ENCODE measurements around the gene CAP2. TPM values are rescaled to one million over a fixed set of nuclear protein-coding genes. Genes with fewer than 3 reads are reported as not detected.

Gene CAP2, protein sequence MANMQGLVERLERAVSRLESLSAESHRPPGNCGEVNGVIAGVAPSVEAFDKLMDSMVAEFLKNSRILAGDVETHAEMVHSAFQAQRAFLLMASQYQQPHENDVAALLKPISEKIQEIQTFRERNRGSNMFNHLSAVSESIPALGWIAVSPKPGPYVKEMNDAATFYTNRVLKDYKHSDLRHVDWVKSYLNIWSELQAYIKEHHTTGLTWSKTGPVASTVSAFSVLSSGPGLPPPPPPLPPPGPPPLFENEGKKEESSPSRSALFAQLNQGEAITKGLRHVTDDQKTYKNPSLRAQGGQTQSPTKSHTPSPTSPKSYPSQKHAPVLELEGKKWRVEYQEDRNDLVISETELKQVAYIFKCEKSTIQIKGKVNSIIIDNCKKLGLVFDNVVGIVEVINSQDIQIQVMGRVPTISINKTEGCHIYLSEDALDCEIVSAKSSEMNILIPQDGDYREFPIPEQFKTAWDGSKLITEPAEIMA
- 13.1 TPM for polyA plus RNA-seq (ENCODE audit: insufficient read length)
- long read RNA-seq, donor 1, partial matches to known transcripts: 0 of 2 reads
- long read RNA-seq, donor 1, other reads (novel, unspliced or antisense): 0 of 2 reads
- long read RNA-seq, donor 2, partial matches to known transcripts: 0 of 1 reads
- long read RNA-seq, donor 2, other reads (novel, unspliced or antisense): 0 of 1 reads
- long read RNA-seq, donor 3, partial matches to known transcripts: 0 of 3 reads
- long read RNA-seq, donor 3, other reads (novel, unspliced or antisense): 0 of 3 reads
- long read RNA-seq, donor 4: 0 reads
- long read RNA-seq, donor 5, partial matches to known transcripts: 0 of 2 reads
- long read RNA-seq, donor 5, other reads (novel, unspliced or antisense): 0 of 2 reads
- long read RNA-seq, donor 6, partial matches to known transcripts: 0 of 6 reads
- long read RNA-seq, donor 6, other reads (novel, unspliced or antisense): 0 of 6 reads
- long read RNA-seq, donor 7, partial matches to known transcripts: 6 of 6 reads
- long read RNA-seq, donor 7, other reads (novel, unspliced or antisense): 0 of 6 reads
- long read RNA-seq, donor 8: 0 reads

DNA sequence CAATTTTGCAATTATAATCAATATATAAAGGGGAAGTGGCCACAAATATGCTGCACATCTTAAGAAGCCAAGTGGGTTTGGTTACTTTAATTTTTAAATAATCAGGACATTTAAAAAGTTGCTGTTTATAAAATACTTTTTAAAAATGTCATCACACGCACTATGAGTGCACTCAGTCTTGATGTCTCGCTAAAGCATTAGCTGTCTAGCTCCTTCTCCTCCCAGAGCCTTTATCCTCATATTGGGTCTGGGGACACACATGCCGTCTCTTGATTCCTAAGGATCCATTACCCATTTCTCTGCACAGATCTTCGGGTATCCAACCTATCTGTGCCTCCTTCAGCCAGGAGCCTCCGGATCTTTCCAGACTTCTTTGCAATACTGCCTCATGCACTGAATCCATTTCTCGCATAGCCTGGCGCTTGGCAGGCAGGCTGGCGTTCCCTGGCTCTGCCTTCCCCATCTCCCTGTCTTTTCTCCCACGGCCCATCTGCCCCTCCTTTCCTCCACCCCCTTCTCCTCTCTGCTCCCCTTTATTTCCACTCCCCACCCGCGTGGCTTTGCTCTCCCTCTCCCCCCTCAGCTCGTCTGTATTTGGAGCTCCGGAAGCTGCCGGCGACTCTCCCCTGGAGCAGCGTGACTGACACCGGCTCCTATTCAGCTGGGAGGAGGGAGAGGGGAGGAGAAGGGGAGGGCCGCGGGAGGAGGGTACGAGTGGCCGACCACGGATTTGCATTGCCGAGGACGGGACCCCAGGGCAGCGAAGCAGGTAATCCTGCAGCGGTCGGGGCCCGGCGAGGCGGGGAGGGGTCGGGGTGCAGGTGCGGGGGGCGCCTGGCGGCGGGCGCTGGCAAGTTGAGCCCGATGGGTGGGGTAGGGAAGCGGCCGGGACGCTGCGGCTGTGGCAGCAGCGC lies at the start of gene CAP2:
TSS of gene CAP2 (plus strand) at position 618 of the 914 bp plus-strand sequence. CDS start 27,961 bp downstream, outside the sequence.
- DNase-seq: peak; percentile 73

DNA sequence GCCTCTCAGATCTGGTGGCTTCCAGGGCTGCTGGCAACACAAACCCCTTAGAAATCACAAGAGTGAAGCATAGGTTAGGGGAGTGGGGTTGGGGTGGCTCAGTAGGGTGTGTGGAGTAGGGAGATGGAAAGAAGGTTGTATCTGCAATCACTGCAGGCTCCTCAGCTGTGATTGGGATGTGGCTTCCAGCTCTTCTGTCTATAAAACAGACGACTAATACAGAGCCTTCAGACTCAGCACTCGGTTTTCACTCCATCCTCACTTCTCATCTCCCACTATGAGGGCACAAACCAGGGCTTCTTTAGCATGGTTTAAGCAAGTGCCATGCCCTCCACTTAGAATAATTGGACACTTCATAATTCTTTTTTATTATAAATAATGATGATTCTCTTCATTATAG lies 46.4 kb upstream of the CAP2 start:
- DNase-seq: no peak

DNA sequence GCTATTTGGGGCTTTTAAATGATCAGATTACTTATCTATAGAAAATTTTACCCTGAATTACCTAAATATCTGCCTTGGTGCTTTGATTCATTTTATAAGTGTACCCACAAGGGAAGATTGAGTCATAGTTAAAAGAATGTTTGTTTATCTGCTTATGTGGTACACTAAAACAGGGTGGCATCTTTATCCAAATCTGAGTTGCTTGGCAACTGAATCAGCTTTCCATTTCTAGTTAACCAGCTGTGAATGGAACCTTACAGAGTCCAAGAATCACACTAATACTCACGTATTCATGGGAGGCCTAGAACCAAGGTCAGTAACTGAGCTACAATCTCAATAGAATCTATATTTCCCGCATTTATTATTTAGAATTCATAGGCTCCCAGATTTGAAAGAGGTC lies 44.0 kb upstream of the CAP2 start:
- DNase-seq: no peak

DNA sequence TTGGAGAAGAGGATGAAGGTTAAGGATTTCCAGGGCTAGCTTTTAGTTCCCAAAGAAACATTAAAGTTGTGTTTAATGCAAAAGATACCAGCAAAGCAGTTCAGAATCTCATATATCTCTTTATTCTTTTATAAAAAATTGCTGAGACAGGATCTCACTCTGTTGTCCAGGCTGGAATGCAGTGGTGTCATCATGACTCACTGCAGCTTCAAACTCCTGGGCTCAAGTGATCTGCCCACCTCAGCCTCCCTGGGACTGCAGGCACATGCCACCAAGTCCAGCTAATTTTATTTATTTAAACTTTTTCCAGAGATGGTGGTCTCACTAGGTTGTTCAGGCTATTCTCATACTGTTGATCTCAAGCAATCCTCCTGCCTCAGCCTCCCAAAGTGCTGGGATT lies 41.1 kb upstream of the CAP2 start:
- DNase-seq: no peak

DNA sequence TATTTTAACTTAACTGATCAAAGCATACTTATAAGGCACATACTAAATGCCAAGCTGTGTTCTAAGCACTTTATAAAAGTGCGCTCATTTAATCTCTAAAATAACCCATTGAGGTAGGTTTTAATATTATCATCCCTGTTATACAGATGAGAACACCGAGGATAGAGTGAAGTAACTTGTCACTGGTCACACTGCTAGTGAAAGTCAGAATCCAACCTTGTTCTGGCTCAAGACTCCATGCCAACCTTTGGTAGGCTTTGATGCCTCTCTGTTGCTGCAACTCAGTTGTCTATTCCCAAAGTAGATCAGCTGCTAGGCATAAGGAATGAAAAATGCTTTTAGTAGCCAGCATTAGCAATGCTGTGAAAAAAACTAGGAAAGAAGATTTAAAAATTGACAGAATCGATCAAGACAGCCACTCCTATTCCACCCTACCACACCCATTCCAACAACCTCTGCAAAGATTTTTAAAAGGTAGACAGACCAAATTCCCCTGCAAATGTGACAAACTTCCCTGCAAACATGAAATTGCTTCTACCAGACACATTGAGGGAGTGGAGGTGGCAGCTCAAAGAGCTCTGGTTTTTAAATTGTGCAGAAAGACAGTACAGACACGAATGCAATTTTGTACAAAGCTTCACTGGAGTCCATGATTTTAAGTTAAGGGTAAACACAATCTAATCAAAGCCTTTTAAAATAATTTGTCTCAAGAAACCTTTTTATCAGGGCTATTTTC lies 39.8 kb upstream of the CAP2 start:
- DNase-seq: no peak

DNA sequence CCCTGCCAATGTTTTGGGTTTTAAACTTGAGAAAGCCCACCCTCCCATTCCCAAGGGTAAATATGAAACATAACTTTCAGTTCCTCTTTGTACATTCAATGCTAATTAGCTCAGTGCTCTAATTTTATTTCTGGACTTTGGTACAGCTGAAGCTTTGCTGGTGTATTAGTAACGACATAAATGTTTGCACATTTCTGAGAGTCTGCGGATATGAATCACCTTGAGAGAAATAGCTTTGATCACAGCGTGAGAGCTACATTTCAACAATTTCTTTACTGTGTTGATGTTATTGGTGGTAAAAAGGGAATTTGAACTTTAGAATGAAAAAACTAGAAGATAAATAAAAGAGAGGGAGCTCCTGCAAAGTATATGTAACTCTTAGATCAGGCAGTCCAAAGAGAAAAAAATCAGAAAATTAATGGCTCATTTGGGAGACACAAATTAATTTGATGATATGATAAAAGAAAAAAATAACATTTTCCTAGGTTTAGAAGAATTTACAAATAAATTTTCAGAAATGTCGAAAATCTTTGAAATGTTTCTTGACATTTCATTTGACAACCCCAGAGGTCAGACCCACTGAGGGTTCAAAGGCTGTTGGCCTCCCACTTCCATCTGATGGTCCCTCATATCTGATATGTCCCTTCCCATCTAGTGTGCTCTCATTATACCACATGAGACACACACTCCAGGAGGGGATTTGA lies 38.5 kb upstream of the CAP2 start:
- no peak for DNase-seq

DNA sequence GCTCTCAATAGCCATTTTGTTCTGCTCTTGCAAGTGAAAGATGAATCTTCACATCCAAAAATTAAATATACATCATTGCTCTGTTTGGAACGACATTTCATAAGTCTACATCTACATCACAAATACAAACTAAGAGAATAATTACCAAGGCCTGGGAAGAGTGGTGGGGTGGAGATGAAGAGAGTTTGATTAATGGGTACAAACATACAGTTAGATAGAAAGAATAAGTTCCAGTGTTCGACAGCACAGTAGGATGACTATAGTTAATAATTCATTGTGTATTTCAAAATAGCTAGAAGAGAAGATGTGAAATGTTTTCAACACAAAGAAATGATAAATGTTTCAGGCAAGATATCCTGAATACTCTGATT lies 38.0 kb upstream of the CAP2 start:
- DNase-seq: no peak

DNA sequence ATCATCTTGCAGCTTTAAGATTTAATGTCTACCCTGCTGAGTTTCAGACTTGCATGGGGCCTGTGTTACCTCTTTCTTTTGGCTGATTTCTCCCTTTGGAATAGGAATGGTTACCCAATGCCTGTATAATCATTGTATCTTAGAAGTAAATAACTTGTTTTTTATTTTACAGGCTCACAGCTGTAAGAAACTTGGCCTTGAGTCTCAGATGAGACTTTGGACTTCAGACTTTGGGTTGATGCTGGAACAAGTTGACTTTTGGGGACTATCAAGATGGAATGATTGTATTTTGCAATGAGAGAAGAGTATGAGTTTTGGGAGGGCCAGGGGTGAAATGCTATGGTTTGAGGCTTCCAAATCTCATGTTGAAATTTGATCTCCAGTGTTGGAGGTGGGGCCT lies 34.9 kb upstream of the CAP2 start:
- DNase-seq: no peak

DNA sequence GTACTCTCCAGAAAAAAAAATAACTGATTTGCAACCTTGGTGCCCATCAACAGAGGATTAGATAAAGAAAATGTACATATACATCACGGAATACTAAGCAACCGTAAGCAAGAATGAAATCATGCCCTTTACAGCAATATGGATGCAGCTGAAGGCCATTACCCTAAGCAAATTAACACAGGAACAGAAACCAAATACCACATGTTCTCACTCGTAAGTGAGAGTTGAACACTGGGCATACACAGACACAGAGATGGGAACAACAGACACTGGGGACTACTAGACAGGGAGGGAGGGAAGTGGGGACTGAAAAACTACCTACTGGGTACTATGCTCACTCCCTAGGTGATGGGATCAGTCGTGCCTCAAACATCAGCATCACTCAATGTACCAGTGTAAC lies 32.8 kb upstream of the CAP2 start:
- DNase-seq: no peak

DNA sequence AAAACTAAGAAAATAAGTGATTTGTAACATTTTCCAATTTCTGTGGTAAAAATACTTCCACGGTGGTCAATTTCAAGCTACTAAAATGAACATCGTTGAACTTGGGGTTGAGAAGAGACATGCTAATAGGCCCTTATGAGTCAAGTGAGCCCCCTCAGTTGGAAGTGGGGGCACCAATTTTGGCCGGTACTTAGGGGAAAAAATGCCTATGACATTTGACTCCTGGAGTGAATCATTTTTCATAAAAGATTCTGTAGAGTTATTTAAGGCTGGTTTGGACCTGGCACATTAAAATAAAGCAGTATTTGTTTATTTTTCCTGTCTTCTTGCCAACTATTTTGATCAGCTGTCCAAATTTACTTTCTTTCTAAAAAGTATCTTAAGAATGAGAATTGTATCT lies 32.4 kb upstream of the CAP2 start:
- no peak for DNase-seq

DNA sequence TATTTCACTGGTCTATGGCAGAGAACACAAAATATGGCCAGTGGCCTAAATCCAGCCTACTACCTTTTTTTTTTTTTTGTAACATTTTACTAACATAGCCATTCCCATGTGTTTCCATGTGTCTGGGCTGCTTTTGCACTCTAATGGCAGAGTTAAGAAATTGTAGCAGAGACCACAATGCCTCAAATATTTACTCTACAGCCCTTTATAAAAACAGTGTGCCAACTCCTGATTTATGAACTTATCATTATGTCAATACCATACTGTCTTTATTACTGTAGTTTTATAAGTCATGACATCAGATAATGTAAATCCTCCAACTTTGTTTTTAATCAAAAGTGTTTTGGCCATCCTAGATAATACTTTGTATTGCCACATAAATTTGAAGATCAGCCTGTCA lies 27.4 kb upstream of the CAP2 start:
- DNase-seq: no peak

DNA sequence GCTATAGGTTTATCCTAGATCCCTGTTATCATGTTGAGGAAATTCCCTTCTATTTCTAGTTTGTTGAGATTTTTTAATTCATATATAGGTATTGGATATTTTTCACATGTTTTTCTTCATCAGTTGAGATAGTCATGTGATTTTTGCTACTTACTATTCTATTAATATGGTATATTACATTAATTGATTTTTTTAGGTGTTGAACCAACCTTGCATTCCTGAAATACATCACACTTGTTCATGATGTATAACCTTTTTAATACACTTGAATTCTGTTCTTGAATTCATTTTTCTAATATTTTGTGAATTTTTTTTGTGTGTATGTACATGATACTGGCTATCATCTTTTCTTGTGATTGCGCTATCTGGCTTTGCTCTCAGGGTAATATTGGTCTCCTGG lies 25.5 kb upstream of the CAP2 start:
- DNase-seq: no peak

DNA sequence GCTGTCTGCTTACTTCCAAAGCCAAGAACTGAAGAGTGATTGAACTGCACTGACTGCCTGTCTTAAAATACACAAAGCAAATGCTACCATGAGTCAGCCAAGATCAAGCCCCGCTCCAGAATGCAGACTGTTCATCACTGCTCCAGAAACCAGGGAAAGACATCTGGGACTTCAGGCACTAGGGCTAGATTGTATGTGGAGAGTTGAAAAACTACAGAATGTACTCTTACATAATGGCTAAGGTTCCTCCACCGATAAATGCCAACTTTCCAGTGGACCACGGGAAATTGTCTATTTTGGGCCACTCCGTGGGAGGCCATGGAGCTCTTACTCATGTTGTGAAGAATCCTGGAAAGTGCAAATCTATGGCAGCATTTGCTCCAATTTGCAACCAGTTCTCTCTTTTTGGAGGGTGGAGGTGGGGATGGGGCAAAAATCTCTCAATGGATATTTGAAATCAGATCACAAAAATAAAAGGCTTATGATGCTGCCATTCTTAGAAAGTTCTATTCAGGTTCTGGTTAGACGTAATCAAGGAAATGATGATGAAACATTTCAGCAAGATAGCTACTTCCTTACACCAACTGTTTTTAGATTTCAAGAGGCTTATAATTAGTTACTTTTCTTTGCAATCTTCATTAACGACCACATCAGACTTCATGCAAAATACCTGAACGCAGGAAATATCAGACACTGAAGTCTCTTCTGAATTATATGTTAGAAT lies 11.8 kb upstream of the CAP2 start:
- no peak for DNase-seq

DNA sequence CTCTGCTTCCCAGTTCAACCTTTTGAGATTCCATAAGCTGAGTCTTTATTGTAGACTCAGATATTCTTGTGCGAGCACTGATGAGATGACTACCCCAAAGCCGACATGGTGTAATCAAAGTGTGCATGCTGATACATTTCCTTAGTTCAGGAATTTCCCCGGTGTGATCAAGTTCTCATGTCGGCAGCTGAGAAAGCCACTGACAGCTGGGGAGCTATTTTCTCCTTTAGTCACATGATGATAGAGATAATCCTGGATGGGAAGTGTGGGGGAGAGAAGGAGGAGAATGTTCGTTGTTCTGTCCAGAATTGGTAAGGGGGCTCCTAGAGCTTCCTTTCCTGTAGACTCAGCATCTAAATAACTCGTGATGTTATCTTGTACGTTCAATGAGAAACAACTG lies 7.7 kb upstream of the CAP2 start:
- no peak for DNase-seq

DNA sequence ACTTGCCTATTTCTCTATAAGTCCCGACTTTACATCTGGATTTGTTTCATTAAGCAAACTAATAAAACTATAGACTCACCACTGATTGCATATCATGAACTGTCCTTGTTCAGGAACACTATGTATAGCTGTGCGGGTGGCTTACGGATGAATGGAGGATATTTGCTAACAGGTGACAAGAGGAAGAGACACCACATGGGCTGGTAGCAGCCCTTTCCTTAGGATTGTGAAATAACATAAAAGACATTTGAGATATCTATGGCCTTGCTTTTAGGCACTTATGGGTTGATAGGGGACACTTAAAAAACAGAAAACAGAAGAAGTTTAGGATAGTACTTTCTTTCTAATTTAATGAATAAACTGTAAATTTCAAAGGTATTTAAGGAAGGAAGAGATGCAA lies 5.0 kb upstream of the CAP2 start:
- no peak for DNase-seq

DNA sequence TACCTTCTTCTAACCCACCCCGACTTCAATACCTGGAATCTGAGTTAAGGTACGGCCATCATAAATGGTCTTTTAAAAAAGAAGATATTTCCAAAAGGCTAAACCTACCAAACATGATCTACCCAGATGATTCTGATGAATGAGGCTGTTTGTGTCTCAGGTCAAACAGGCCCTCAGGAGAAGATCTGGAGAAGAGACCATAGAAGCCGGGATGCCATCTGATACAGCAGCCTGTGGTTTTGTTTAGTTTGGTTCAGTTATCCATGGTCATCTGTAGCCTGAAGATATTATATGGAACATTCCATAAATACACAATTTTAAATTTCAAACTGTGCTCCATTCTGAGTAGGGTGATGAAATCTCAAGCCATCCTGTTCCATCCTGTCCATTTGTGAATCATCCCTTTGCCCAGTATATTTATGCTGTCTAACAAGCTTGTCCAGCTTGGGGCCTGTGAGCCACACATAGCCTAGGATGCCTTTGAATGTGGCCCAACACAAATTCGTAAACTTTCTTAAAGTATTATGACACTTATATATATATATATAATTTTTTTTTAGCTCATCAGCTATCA lies 4.0 kb upstream of the CAP2 start:
- DNase-seq: no peak

DNA sequence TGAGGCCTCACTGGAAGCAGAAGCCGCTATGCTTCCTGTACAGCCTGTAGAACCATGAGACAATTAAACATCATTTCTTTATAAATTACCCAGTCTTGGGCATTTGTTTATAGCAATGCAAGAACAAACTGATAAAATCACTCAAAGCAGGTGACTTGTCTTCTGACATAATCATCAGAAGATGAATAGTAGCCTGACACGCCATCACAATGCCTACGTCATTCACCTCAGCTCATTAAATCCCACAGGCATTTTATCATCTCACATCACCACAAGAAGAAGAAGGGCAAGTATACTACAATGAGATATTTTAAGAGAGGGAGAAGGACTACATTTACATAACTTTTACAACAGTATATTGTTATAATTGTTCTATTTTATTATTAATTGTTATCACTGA lies 3.1 kb upstream of the CAP2 start:
- DNase-seq: no peak

DNA sequence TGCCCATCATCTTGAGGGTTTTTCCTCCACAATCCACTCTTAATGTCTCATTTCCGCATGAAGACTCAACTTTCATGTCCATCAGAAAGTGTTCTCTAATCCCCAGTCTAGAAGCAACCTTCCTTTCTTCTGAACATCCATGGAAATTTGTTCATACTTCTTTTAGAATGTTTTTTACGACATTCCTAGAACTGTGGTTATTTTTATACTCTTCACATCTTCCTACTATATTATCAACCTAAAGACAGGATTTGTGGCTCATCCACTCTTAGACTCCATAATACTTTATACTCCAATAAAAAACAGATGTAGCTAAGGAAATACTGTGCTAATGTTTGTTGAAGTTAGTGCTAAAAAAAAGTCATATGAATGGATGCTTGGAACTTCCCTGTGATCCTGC lies 1.4 kb upstream of the CAP2 start:
- no peak for DNase-seq

DNA sequence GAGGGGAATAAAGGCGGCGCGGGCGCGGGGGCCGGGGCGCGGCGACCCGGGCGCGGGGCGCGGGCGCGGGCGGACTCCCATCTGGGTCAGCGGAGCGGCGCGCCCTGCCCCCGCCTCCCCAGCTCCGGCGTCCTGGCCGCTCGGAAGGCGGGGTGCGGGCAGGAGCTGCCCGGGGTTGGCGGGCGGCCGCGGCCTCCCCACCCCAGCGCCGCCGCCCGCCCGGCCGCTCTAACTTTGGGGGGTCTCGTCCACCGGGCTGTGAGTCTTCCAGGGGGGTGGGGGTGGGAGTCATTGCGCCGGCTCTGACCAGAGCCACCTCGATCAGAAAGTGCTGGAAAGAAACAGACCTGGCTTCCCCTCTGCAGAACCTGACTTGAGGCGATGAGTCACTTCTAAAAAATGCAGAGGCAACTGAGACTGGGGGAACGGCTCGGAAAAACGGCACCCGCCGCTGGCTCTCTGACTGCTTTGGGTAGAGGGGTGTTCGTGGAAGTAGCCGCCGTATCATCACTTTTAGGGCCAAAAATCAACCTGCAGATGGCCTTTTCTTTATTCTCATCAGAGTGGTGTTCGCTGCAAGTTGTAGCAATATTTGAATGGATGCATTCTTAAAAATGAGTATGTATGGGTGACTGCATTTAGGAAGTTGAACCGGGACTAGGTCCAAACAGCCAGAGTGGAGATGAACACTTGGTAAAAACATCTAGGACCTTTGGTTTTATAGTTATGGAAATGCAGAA lies 667 bp downstream of the CAP2 start:
- DNase-seq: peak; percentile 47
